ENCODE measurements around the gene RASGRP2.

Gene RASGRP2

GRCh38 chr11:64743591-64744543, at the start of gene RASGRP2:
Gene RASGRP2 (minus strand): TSS chr11:64744142. CDS start chr11:64742866, 1,276 bp downstream.
- DNase-seq: peak; percentile 80

GRCh38 chr11:64792482-64792881, 48.5 kb upstream of the RASGRP2 start:
- DNase-seq: no peak

DNA sequence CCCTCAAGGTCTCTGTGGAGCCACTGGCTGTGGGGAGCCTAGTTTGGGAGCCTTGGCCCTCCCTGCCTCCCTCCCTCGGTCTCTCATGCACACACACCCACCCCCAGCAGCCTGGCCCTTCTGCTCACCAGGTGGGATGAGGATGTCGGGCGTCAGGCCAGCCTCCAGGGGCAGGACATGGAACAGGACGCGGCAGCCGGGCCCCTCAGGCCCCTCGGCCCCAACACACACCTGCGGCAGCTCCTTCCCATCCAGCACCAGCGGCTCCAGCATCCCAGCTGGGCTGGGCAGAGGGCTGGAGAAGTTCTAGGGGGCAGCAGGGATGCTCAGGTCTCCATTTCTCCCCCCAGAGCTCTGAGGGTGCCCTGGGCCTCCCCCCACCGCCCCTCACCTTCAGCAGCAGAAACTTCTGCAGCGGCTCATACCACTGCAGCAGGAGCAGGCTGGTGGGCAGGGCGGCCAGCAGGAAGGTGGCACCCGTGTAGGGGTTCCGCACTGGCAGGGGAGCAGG, 47.9 kb upstream of the RASGRP2 start:
- no peak for DNase-seq

- no peak for DNase-seq
These were observed 46.5 kb upstream of the RASGRP2 start for GRCh38 chr11:64790205-64791095.

- DNase-seq: no peak
These were observed 45.6 kb upstream of the RASGRP2 start for GRCh38 chr11:64789331-64790204.

GRCh38 chr11:64788321-64789215, 44.6 kb upstream of the RASGRP2 start:
- DNase-seq: no peak

DNA sequence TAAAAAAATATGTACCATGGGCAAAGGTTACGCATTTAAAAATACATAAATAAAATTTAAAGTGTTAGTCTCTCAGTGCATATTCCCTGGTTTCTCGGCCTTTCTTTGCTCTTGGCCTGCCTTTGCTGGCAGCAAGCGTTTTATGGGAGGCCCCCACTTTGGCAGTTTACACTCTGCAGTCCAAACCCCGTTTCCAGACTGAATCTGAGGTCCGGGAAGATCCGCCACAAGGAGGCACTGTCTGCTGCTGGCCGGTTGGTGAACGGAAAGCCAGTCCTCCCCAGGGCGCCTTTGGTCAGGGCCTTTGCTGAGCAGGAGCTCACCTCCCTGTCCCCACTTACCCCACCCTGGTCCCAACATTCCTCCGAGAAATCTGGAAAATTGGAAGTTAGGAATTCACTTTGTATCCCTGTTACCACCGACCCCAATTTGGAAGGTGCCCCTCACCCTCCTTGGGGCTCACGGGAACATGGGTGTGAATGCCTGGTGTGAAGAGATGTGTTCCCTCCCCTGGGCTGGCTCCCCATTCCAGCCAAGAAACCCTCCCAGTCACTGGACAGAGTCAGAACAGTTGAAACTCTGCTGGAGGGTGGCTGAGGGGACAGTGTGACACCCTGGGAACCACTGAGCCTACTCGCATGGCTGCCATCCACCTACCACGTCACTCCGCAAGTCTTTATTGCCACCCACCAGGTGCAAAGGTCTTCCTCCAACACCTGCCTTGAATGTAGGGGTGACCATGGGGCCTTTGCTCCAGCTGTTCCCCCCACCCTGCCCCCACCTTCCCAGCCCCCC, 43.8 kb upstream of the RASGRP2 start:
- peak; percentile 57 for DNase-seq

- DNase-seq: no peak
These were observed 42.4 kb upstream of the RASGRP2 start for GRCh38 chr11:64786308-64786707.

- no peak for DNase-seq
These were observed 41.1 kb upstream of the RASGRP2 start for GRCh38 chr11:64784813-64785581.

- peak; percentile 100 for DNase-seq
These were observed 34.7 kb upstream of the RASGRP2 start, which contains the start of gene SF1 for GRCh38 chr11:64778473-64779298. Gene SF1 (minus strand): TSS chr11:64778542. CDS start chr11:64778392, 150 bp downstream.

GRCh38 chr11:64778223-64778472, 34.2 kb upstream of the RASGRP2 start:
- DNase-seq: no peak

DNA sequence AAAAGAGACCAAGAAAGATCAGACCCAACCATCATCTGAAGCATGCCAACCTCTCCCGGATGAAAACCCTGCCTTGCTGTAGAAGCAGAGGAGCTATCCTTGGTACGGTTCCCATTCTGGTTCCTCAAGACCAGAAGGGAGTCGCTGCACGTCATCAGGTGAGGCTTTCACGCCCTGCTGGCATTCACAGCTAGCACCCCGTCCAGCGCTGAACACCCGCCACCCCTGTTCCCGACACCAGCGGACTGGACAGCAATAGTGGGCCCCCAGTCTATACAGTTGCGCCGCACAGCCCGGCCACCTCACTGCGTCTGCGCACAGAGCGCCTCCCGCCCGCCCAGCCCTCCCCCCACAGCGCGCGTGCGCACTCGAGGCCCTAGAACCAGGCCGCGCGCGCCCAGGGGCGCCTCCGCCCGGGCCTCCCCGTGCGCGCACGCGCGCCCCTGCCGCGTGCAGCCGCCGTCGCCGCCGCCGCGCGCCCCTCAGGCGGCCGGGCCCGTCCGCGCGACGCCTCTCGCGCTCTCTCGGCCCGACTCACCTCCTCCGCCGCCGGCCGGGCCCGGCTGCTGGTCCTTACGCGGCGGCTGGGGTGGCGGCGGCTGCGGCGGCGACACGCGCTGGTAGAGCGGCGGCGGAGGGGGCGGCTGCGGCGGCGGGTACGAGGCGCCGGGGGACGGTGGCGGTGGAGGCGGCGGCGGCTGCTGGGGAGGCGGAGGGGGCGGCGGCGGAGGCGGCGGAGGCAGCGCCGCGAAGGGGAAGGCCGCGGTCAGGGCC, 33.7 kb upstream of the RASGRP2 start:
- peak; percentile 87 for DNase-seq

DNA sequence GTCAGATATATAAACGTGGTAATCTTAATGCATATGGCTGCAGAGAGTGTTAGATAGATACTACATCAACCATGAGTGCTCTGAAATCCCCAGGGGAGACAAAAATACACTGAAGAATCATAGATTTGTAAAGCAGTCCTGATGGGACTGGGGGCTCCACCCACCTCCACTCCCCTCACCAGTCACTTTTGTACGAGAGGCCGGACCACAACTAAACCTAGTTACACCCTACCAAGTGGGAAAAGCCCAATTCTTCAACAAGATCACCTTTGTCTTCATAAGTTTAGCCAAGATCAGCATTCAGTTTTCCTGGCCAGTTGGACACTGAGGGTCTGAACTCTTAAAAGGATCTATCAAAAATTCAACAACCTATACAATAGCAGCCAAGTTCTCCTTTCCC, 32.9 kb upstream of the RASGRP2 start:
- DNase-seq: no peak

DNA sequence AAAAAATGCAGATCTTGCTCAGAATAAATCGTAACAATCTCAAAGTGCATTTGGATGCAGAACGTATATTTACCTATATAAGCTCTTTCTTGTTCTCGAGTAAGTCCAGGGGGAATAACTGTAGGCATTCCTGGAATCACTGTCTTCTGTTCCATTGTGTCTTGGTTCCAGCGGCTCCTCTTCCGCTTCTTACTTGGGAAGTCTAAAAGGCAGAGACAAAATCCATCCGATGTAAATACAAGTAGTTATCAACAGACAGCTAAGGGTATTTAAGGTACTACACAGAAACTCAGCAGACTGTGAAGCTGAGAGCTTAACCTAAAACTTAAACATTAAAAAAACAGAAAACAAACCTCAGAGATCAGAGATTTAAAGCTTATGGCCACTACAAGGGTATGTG, 32.5 kb upstream of the RASGRP2 start:
- no peak for DNase-seq

DNA sequence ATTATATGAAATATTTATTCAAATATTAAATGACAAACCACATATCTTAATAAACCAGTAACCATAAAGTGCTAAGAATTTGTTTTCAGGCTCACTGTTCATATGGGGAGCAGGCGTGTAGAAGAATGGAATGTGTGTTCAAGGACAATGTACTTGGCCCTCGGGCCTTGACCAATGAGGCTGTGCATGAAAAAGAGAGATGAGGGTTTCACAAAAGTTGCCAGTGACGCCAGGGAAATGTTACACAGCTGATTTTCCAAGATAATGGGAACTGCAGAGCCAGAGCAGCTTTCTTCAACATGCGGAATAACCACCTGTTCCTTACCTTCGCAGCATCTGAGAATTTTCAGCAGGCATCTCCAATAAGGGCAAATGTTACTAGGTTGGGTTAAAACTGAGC, 30.2 kb upstream of the RASGRP2 start:
- DNase-seq: no peak

DNA sequence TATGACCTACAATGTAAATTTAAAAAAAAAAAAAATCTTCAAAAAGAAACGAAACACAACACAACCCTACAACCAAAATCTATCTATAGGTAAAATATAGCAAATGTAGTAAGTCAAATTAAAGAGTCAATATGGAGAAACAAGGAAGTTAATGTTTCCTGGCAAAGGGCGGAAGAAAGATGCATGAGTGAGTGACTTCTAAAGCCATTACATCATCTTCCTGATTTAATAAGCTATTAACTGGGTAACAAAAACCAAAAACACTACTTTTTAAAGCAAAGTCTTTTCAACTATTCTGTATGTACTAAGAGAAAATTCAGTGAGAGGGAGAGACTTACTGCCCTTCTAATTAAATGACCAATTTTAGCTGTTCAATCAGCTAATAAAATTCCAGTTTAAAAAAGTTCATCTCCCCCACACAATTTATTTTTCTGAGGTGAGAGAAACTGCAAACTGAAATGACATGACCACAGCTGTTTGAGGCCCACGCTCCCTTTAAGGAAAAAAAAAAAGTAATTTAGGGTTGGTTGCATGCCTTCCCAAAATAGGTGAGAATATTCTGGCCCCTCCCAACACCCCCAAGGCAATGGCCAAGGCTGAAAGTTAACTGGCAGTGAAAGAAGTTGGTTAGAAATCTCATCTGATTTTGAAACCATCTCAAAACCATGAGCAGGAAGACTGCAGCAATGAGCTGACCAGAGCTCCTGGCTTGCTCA, 28.5 kb upstream of the RASGRP2 start:
- DNase-seq: no peak

GRCh38 chr11:64771861-64772260, 27.9 kb upstream of the RASGRP2 start:
- DNase-seq: no peak

Data from activated CD4-positive, alpha-beta T cell treated with anti-CD3 and anti-CD28 coated beads, Interleukin-10, Interleukin-2, amounts not matched to agents 100 ng/mL and 50 ng/mL, durations not matched to agents 16 hours and 8 hours (primary cell).